Measurements from ENCODE around the gene EHBP1L1. TPM values are rescaled to one million over a fixed set of nuclear protein-coding genes. Genes with fewer than 3 reads are reported as not detected.

Gene EHBP1L1
- total RNA-seq, 1 experiment from 2014 or later, result 105 TPM

DNA sequence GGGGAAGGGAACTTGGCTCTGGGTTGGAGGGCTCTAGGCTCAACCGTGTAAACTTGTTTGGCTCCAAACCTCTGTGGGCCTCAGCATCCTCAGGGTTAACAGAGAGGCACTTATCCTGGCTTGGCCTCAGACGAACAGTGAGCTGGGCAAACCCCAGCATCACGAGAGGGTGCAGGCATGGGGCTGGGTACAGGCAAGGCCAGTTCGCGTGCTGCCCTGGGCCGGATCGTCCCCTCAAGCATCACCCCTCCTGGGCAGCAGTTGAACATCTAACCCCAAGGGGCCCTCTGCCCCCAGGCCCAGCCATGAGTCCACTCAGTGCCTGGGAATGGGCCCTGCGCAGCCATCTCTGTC lies 1.9 kb downstream of the EHBP1L1 start (continued):
- TF ChIP-seq ZNF274 (IDR thresholded peaks at IDR 0.05; ENCODE audit: low read depth, low read length), result no peak
- TF ChIP-seq, protein P1, sequence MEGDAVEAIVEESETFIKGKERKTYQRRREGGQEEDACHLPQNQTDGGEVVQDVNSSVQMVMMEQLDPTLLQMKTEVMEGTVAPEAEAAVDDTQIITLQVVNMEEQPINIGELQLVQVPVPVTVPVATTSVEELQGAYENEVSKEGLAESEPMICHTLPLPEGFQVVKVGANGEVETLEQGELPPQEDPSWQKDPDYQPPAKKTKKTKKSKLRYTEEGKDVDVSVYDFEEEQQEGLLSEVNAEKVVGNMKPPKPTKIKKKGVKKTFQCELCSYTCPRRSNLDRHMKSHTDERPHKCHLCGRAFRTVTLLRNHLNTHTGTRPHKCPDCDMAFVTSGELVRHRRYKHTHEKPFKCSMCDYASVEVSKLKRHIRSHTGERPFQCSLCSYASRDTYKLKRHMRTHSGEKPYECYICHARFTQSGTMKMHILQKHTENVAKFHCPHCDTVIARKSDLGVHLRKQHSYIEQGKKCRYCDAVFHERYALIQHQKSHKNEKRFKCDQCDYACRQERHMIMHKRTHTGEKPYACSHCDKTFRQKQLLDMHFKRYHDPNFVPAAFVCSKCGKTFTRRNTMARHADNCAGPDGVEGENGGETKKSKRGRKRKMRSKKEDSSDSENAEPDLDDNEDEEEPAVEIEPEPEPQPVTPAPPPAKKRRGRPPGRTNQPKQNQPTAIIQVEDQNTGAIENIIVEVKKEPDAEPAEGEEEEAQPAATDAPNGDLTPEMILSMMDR (IDR thresholded peaks at IDR 0.05 in 2 of 3, conservative IDR thresholded peaks at IDR 0.05 in 1 of 3; ENCODE audit: borderline replicate concordance in 1 of 3, insufficient read depth in 1 of 3, low read depth in 2 of 3, low read length in 2 of 3), result no peak
- TF ChIP-seq SIN3A (IDR thresholded peaks at IDR 0.05; ENCODE audit: low read depth), result no peak
- no peak for TF ChIP-seq EGR1 (IDR thresholded peaks at IDR 0.05; ENCODE audit: low read depth)
- no peak for TF ChIP-seq JUND (IDR thresholded peaks at IDR 0.05)
- TF ChIP-seq MAX (IDR thresholded peaks at IDR 0.05), result no peak
- no peak for TF ChIP-seq SP1 (IDR thresholded peaks at IDR 0.05; ENCODE audit: low read depth)
- TF ChIP-seq, protein P2, sequence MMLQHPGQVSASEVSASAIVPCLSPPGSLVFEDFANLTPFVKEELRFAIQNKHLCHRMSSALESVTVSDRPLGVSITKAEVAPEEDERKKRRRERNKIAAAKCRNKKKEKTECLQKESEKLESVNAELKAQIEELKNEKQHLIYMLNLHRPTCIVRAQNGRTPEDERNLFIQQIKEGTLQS (IDR thresholded peaks at IDR 0.05), result no peak
- TF ChIP-seq TCF7L2 (IDR thresholded peaks at IDR 0.05; ENCODE audit: borderline replicate concordance, extremely low read depth, insufficient read depth, insufficient read length), result no peak
- TF ChIP-seq ZFX (IDR thresholded peaks at IDR 0.05), result no peak
- no peak for TF ChIP-seq EZH2 (IDR thresholded peaks at IDR 0.05)
- no peak for TF ChIP-seq CBX3 (IDR thresholded peaks at IDR 0.05; ENCODE audit: low read depth)

- ChIA-PET CTCF (interaction anchor here (1.3 kb wide), 1 partner anchor 8 kb away, joined by 3 read pairs; no protein-coding TSS in a partner anchor), RAD21 (ENCODE audit: low non-redundant PET in 1 of 2, low total read pairs in 2 of 2, uncharacterized antibody in 2 of 2, unreplicated experiment in 2 of 2) (no interaction called here), POLR2A (interaction anchor here (1.6 kb wide), 1 partner anchor 37 kb away, joined by 5 read pairs; the partner anchor contains the start of gene PCNX3)
- H3K9me3 ChIP-seq (ENCODE audit: control insufficient read depth in 1 of 2, insufficient read depth in 1 of 2, low read depth in 1 of 2, low read length in 2 of 2), result no peaks in the 10 kb centered on the region
- peaks cover 35 to 44% of the 10 kb centered on the region in 2 experiments for H3K4me1 ChIP-seq (ENCODE audit: control insufficient read depth in 1 of 2, insufficient read depth in 2 of 2, low read length in 2 of 2)
- H3K4me2 ChIP-seq (ENCODE audit: low read length), result peak overlapping the region; percentile 78; the same call in 1 of the 2 replicates
- H3K27ac ChIP-seq (ENCODE audit: low read depth, low read length), result peak overlapping the region; percentile 97
- H3K9me2 ChIP-seq (ENCODE audit: insufficient read depth), result no peaks in the 10 kb centered on the region
- H4K20me1 ChIP-seq (ENCODE audit: insufficient read depth), result no peaks in the 10 kb centered on the region
- peak overlapping the region; percentile 86; the same call in 1 of the 2 replicates for H3K9ac ChIP-seq (ENCODE audit: low read length)
- DNase-seq (ENCODE audit: low read depth, low spot score), result no peak
- ATAC-seq, result no peak
- peaks cover 2 to 4% of the 10 kb centered on the region in 2 experiments; a peak in 2 of 4 replicates for H3K36me3 ChIP-seq (ENCODE audit: control insufficient read depth in 1 of 2, insufficient read depth in 2 of 2, low read length in 2 of 2)
- no peaks in the 10 kb centered on the region for H3K27me3 ChIP-seq (ENCODE audit: insufficient read depth, low read length)
- H3K4me3 ChIP-seq (replicated peaks in 1 of 2; ENCODE audit: low read depth in 1 of 2, low read length in 2 of 2), result no peak overlapping the region
- BruUV-seq (replicated peaks), result no TSS peak
- H2AFZ ChIP-seq (ENCODE audit: low read depth, low read length, poor library complexity, severe bottlenecking), result no peak overlapping the region
- intact Hi-C loops (cut with micrococcal nuclease), result no loop called here
- peaks cover 23% of the 10 kb centered on the region; the same call in 1 of the 2 replicates for H3K79me2 ChIP-seq (ENCODE audit: insufficient read depth, low read length)
- TF ChIP-seq, protein P2 (IDR thresholded peaks at IDR 0.05), result no peak
- TF ChIP-seq RAD21 (IDR thresholded peaks at IDR 0.05; ENCODE audit: low read depth), result no peak
- TF ChIP-seq, protein P3, sequence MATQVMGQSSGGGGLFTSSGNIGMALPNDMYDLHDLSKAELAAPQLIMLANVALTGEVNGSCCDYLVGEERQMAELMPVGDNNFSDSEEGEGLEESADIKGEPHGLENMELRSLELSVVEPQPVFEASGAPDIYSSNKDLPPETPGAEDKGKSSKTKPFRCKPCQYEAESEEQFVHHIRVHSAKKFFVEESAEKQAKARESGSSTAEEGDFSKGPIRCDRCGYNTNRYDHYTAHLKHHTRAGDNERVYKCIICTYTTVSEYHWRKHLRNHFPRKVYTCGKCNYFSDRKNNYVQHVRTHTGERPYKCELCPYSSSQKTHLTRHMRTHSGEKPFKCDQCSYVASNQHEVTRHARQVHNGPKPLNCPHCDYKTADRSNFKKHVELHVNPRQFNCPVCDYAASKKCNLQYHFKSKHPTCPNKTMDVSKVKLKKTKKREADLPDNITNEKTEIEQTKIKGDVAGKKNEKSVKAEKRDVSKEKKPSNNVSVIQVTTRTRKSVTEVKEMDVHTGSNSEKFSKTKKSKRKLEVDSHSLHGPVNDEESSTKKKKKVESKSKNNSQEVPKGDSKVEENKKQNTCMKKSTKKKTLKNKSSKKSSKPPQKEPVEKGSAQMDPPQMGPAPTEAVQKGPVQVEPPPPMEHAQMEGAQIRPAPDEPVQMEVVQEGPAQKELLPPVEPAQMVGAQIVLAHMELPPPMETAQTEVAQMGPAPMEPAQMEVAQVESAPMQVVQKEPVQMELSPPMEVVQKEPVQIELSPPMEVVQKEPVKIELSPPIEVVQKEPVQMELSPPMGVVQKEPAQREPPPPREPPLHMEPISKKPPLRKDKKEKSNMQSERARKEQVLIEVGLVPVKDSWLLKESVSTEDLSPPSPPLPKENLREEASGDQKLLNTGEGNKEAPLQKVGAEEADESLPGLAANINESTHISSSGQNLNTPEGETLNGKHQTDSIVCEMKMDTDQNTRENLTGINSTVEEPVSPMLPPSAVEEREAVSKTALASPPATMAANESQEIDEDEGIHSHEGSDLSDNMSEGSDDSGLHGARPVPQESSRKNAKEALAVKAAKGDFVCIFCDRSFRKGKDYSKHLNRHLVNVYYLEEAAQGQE (IDR thresholded peaks at IDR 0.05; ENCODE audit: low read depth), result no peak
- TF ChIP-seq ZNF274 (IDR thresholded peaks at IDR 0.05; ENCODE audit: low read depth, low read length), result no peak
- no peak for TF ChIP-seq SRF (IDR thresholded peaks at IDR 0.05; ENCODE audit: low read depth)
- no peak for TF ChIP-seq TCF7L2 (IDR thresholded peaks at IDR 0.05; ENCODE audit: borderline replicate concordance, extremely low read depth, insufficient read depth, insufficient read length)
- TF ChIP-seq, protein P1 (IDR thresholded peaks at IDR 0.05 in 2 of 3, conservative IDR thresholded peaks at IDR 0.05 in 1 of 3; ENCODE audit: borderline replicate concordance in 1 of 3, insufficient read depth in 1 of 3, low read depth in 2 of 3, low read length in 2 of 3), result no peak
- TF ChIP-seq YY1 (IDR thresholded peaks at IDR 0.05; ENCODE audit: extremely low read depth, insufficient replicate concordance, low read depth, low read length), result no peak
- TF ChIP-seq POLR2A (IDR thresholded peaks at IDR 0.05; ENCODE audit: borderline replicate concordance, extremely low read depth, insufficient read depth, insufficient read length), result no peak
These were observed 2.3 kb downstream of the EHBP1L1 start for GRCh38 chr11:65578134-65578533.
